Measurements from ENCODE around the gene TNFRSF25. TPM values are rescaled to one million over a fixed set of nuclear protein-coding genes. Genes with fewer than 3 reads are reported as not detected.

TNFRSF25 gene
- total RNA-seq, 4 donors from 2014 or later: 53.7 to 168 (median 75.7) TPM

DNA sequence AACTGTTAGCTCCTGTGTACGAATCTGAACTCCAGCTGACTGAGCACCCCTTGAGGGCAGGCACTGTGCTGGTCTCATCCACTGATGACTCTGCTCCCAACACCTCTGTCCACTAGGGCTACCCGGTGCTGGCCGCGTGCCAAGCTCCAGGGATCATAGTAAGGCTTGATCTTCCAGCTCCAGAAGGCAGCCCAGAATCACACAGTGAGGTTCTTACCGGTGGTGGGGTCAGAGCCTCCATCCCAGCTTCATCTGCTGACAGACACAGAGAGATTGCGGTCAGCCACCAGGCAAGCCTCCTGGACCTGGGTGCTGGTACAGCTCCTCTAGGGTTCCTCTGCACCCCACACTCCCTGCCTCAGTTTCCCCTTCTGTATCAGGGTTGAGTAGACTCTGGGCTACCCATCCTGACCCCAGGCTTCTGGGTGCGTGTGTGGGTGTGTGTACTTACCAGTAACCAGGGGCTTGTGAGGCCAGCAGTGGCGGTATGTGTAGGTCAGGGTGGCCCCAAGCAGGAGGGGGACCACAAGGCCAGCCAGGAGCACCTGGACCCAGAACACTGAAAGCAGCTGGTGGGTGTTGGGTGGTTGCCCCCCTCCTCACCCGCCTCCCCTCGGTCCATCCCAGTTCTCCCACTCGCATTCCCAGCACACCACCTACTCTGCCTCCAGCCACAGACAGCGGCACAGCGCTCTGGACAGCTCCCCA, 3.4 kb downstream of the TNFRSF25 start:
- 82 to 84% methylated on average over 13 of the region's 13 CpGs for WGBS, 2 donors
- no peak for DNase-seq (ENCODE audit: low spot score in 2 of 2)
- intact Hi-C loops (cut with DNase I; ENCODE audit: low total_unique reads): no loop called here

DNA sequence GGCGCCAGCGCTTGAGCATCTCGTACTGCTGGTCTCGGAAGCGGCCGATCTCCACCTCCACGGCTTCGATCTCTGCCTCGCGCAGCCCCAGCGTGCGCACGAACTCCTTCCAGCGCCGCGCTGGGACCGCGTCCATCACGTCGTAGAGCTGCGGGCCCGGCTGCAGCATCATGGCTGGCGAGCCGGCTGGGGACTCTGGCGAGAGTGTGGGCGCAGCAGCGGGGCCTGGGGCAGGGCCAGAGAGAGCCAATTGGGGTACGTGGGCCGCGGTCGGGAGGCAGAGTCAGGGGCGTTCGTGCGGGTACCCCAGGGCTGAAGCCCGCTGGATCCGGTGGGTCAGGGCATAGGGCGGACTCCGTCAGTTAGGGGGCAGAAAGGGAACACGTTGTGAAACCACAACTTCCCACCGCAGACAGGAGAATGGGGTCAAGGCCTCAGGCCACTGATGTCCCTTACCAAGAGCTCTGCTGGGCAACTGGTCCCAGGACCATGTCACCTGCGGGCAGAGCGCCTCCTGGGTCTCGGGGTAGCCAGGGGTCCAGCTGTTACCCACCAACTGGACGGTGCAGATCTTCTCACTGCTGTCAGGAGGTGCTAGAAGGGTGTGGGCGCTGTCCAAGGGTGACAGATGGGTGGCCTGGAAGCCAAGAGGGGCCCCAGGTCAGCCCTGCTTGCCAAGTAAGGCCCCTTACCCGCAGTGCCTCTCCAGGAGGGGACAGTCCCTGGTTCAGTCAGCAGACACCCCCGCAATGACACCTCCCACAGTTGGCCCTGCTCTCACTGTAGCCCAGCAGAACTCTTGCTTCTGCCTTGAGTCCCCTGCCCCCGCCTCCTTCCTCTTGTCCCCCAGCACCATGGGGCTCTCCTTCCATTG, 4.2 kb downstream of the TNFRSF25 start:
- 84 to 93% methylated on average over 47 to 48 of the region's 48 CpGs for WGBS, 2 donors
- TF ChIP-seq, protein P1, sequence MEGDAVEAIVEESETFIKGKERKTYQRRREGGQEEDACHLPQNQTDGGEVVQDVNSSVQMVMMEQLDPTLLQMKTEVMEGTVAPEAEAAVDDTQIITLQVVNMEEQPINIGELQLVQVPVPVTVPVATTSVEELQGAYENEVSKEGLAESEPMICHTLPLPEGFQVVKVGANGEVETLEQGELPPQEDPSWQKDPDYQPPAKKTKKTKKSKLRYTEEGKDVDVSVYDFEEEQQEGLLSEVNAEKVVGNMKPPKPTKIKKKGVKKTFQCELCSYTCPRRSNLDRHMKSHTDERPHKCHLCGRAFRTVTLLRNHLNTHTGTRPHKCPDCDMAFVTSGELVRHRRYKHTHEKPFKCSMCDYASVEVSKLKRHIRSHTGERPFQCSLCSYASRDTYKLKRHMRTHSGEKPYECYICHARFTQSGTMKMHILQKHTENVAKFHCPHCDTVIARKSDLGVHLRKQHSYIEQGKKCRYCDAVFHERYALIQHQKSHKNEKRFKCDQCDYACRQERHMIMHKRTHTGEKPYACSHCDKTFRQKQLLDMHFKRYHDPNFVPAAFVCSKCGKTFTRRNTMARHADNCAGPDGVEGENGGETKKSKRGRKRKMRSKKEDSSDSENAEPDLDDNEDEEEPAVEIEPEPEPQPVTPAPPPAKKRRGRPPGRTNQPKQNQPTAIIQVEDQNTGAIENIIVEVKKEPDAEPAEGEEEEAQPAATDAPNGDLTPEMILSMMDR (IDR thresholded peaks at IDR 0.05): no peak
- no peak for TF ChIP-seq POLR2A (IDR thresholded peaks at IDR 0.05)
- intact Hi-C loops (cut with DNase I; ENCODE audit: low total_unique reads): no loop called here
- H3K4me3 ChIP-seq (ENCODE audit: low read depth, poor library complexity, severe bottlenecking): no peak overlapping the region
- DNase-seq (ENCODE audit: low spot score in 2 of 2): no peak

More for the DNA sequence above, 3.4 kb downstream of the TNFRSF25 start:
- TF ChIP-seq, protein P1 (IDR thresholded peaks at IDR 0.05): no peak
- no peak for TF ChIP-seq POLR2A (IDR thresholded peaks at IDR 0.05)
- no peak overlapping the region for H3K4me3 ChIP-seq (ENCODE audit: low read depth, poor library complexity, severe bottlenecking)

DNA sequence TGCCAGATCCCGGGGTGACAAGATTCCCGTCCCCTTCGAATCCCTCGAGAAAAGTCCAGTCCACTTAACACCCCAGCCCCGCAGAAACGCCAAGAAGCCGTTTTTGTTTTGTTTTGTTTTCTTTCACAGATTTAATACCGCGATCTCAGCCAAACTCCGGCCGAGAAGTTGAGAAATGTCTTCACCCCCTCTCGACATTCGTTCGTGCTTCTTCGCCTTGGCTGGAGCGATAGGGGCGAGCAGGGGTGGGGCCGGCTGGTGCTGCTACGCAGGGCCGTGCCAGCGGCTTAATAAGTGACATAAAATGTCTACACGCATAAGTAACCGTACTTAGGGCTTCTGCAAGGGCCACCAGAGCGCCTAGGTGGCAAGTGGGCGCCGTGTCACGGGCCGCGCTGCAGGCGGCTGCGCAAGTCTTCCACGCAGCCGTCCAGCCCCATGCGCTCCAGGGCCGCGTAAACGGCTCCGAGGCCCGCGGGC, 4.9 kb downstream of the TNFRSF25 start:
- no peak overlapping the region for H3K4me3 ChIP-seq (ENCODE audit: low read depth, poor library complexity, severe bottlenecking)
- intact Hi-C loops (cut with DNase I; ENCODE audit: low total_unique reads): no loop called here
- TF ChIP-seq POLR2A (IDR thresholded peaks at IDR 0.05): no peak
- TF ChIP-seq, protein P1 (IDR thresholded peaks at IDR 0.05): no peak
- 82 to 86% methylated on average over 40 of the region's 40 CpGs for WGBS, 2 donors
- no peak for DNase-seq (ENCODE audit: low spot score in 2 of 2)

DNA sequence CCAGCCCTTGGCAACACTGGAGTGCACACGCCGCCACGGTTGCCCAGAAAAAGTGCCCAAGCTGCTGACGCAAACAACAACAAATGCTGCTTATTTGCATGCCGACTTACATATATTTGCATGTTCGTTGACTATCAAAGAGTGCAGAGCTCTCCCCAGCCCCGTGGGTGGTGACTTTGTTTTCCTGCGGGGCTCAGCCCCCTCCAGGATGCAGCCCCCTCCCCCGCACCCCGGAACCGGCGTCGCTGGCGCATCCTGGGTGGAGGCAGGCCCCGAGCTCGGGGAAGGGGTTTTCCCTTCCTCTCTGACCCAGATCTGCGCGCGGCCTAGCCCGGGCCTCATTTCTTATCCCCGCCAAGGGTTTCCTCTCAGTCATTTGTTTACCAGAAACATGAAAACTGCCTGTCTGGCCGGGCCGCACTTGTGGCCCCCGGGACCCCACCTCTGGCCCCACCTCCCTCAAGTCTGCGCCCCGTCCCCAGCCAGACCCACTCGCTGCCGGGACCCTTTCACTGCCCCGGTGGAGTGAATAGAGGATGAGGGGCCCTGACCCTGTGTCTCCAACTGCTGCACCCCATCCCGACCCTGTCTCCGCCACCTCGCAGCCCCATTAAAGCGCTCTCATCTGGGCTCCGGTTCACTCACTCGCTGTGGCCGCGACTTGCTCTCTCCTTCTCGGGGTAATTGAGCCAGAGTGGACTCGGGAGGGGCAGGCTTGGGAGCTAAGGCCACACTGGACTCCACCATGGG, 5.5 kb downstream of the TNFRSF25 start:
- no peak overlapping the region for H3K4me3 ChIP-seq (ENCODE audit: low read depth, poor library complexity, severe bottlenecking)
- no peak for DNase-seq (ENCODE audit: low spot score in 2 of 2)
- TF ChIP-seq, protein P1 (IDR thresholded peaks at IDR 0.05): no peak
- no peak for TF ChIP-seq POLR2A (IDR thresholded peaks at IDR 0.05)
- intact Hi-C loops (cut with DNase I; ENCODE audit: low total_unique reads): no loop called here
- 31 to 39% methylated on average over 38 of the region's 39 CpGs for WGBS, 2 donors

DNA sequence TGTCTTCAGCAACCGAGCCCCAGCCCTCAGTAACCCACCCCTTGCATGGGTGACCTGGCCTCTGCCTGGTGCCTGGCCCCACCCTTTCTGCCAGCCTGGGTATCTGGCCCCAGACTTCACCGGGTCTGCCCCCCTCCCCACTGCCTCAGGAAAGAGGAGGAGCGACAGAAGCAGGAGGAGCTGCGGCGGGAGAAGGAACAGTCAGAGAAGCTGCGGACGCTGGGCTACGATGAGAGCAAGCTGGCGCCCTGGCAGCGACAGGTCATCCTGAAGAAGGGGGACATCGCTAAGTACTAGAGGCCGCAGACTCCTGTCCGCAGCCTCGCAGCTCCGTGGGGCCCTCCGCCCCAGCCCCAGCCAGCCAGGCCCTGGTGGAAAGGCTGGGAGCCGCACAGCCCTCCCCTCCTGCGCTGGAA, 6.1 kb downstream of the TNFRSF25 start:
- H3K4me3 ChIP-seq (ENCODE audit: low read depth, poor library complexity, severe bottlenecking): no peak overlapping the region
- no peak for DNase-seq (ENCODE audit: low spot score in 2 of 2)
- no peak for TF ChIP-seq POLR2A (IDR thresholded peaks at IDR 0.05)
- TF ChIP-seq, protein P1 (IDR thresholded peaks at IDR 0.05): no peak
- WGBS, 2 donors: 21 to 26% methylated on average over 9 to 15 of the region's 18 CpGs
- intact Hi-C loops (cut with DNase I; ENCODE audit: low total_unique reads): no loop called here
